GM18507 (cell line): ENCODE results near the gene IFNGR2.
A peak's percentile ranks its signal among the peaks of the same experiment; 100 is the strongest.
"Not testable (repeated sequence)": the region's sequence is repeated elsewhere in the genome, so short reads cannot be mapped to it uniquely, and the experiment has no call there.

ENCODE experiments used
- DNase-seq: peaks from one replicate; pipeline ENCODE4 v3.0.0; 2011; ENCODE audit warnings: low read depth; ENCODE audit not compliant: insufficient read length; ENCODE audit errors: extremely low spot score
- FAIRE-seq: peaks from 2 replicates; lab custom pipeline; 2011; peaks lifted over from hg19 to GRCh38; lab: Jason Lieb, UNC

The IFNGR2 gene

DNA sequence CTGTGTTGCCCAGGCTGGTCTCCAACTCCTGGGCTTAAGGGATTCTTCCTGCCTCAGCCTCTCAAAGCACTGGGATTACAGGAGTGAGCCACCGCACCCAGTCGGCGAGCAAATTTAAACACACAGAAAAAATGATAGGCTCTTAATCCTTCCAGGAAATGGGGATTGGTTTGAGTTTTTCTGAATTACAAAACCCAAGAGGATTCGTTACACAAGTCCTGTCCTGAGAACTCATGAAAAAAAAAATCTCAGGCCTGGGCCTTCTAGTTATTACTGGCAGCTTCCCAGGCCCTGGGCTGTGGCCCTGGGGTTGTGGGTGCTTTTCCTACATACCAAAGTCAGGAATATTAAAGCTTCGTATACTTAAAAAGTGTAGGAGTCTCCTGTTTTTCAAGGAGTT, 6.3 kb upstream of the IFNGR2 start:
- no peak for DNase-seq
- FAIRE-seq = no peak

DNA sequence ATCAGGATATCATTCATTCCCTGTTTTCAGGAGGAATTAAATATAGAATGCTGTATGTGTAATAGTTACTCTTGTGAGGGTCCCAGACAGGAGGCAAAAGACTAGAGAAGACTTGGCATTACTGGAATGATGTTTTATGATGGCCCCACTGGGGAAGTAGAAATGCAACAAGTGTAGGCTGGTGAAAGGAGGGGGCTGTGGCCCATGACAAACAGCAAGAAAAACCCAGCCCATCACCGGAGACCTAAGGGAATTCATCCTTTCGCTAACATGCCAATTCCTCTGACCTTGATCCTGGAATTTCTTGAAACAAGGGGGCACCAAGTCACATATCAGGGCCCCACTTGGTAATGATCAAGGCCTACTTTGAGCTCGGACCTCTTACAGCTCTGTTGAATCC, 5.5 kb upstream of the IFNGR2 start:
- DNase-seq (no peak), FAIRE-seq (no peak)

- FAIRE-seq = no peak
- no peak for DNase-seq
Measured at GRCh38 chr21:33398361-33398760, 4.9 kb upstream of the IFNGR2 start.

DNA sequence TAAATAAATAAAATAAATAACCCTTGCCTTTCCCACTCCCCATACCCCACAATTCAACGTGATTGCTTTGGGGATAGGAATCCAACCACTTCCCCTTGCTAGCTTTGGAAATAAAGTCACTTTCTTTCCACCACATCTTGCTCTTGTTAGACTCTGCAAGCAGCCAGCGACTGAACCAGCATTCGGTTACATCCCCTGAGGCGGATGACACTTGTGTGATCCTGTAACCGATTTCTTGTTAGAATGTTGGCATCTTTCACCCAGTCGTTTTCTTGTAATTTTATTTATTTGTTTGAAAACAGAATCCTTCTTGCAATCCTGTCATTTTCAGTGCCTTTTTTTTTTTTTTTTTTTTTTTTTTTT, 1.6 kb upstream of the IFNGR2 start:
- DNase-seq (no peak), FAIRE-seq (no peak)

DNA sequence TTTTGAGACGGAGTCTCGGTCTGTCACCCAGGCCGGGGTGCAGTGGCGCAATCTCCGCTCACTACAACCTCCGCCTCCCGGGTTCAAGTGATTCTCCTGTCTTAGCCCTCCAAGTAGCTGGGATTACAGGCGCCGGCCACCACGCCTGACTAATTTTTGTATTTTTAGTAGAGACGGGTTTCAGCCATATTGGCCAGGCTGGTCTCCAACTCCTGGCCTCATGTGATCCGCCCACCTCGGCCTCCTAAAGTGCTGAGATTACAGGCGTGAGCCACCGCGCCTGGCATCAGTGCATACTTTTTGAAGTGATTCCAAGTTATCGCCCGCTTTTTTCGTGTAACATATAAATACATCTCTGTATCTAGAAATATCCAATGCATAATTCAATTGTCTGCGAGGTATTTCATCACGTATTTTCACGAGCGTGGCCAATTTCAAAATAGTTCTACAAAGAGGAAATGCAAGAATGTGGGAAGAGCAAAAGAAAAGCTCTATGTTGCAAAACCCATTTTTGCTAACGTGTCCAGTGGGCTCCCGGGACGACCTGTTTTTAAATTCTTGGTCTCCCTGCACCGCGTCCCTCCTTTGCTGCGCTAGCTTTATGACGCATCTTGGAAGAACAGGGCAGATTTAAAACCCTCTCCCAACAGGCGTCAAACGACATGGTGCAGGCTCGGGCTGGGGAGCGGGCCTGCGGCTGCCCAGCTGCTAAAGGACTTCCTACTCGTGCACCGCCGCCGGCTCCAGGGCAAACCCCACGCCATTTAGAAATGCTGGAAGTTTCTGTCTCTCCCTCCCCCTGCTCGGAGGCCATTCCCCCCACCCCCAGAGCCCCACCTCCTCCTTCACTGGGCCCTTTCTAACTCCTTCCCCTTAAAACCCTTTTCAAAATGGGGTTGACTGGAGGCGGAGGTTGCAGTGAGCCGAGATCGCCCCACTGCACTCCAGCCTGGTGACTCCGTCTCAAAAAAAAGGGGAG, 923 bp upstream of the IFNGR2 start:
- DNase-seq = no peak
- FAIRE-seq = no peak

DNA sequence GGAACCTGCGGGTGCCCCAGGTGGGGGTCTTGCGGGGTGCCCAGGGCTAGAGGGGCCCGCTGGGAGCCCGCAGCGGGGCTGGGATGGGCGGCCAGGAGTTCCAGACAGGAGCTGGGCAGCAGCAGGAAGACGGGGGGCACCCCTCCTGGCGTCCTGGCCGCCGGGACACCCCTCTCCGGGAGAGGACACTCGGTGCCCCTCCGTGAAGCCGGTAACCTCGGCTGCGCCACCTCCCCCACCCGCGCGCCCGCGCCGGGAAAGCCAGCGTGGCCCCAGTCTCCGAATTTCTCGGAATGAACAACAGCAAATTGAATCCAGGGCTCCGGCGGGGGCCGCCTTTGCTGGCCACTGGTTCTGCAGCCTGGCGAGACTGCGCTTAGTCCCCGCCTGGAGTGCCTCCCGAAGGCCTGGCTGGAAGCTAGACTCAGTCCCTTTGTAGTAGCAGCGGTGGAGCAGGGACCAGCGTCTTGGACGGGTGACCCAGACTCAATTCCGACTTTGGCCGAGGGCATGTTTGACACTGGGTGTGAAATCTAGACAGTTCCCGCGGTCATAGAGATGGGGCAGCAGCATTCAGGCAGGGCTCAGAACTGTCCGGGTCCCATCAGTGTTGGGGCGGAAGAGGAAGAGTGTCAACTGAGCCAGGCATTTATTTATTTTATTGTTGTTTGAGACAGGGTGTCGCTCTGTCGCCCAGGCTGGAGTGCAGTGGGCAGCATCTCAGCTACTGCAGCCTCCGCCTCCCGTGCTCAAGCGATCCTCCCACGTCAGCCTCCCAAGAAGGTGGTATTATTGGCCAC, 773 bp downstream of the IFNGR2 start:
- FAIRE-seq (peak; percentile 76), DNase-seq (no peak)

GRCh38 chr21:33406493-33406892, 3.3 kb downstream of the IFNGR2 start:
- FAIRE-seq (no peak), DNase-seq (no peak)

DNA sequence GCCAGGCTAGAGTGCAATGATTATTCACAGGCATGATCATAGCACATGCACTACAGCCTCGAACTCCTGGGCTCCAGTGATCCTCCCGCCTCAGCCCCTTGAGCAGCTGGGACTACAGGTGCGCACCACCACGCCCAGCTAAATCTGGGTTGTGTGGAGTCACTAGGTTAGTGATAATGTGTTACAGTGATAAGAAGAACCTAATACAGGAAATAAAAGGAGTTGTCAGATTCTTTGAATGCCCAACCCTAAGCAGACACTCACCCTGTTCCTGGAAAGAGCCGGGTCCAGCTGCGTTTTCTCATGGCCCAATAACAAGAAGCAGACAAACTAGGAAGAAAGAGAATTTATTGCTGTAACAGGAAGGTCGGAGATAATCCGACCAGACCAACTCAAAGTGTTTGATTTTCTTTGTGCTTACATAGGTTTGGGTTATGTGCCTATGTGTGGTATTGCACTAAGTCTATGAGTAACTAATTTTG, 8.8 kb downstream of the IFNGR2 start:
- DNase-seq (no peak), FAIRE-seq (no peak)

DNA sequence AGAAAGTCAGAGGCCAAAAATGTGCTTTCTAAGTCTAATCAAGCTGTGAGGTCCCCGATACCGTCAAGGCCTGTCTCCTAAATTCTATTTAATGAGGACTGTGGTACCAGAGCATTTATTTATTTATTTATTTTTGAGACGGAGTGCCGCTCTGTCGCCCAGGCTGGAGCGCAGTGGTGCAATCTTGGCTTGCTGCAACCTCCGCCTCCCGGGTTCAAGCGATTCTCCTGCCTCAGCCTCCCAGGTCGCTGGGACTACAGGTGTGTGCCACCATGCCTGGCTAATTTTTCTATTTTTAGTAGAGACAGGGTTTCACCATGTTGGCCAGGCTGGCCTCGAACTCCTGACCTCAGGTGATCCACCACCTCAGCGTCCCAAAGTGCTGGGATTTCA, 9.2 kb downstream of the IFNGR2 start:
- DNase-seq, FAIRE-seq: not testable (repeated sequence)

GRCh38 chr21:33412832-33413519, 9.8 kb downstream of the IFNGR2 start:
- DNase-seq = peak; percentile 29
- FAIRE-seq = peak; percentile 84

- DNase-seq = no peak
- no peak for FAIRE-seq
Measured at GRCh38 chr21:33414068-33414467, 10.9 kb downstream of the IFNGR2 start.

DNA sequence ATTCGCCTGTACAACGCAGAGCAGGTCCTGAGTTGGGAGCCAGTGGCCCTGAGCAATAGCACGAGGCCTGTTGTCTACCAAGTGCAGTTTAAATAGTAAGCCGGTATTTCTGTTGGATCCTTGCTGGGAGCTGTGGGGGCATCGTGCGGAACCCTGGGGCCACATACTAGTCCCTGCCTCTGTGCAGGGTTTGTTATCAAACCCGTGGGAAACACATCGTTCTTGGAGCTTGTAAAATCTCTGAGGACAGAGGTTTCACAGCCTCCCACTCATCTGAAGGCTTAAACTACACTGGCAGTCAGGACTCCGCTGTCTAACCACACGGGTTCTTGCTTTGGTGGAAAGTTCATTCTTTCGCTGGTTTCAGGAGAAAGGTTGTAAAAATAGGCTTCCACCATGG, 11.7 kb downstream of the IFNGR2 start:
- no peak for DNase-seq

DNA sequence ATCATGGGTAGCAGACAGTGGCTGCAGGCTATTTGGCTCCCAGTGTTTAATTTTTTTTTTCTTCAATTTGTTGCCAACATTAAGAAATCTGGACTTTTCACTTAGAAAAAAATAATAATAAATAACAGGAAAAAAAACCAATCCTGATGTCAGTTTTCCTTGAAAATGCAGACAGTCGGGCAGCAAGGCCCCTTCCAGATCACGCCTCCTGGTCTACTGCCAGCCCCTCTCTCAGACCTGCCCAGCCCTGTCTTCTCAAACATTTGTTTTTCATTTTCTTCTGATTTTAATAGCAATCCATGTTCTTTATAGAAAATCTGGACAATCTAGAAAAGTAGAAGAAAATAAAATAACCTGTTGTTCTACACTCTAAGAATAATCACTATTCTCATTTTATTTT, 15.5 kb downstream of the IFNGR2 start:
- FAIRE-seq (no peak), DNase-seq (no peak)

More for the DNA sequence above, 11.7 kb downstream of the IFNGR2 start:
- FAIRE-seq = no peak

- FAIRE-seq (no peak), DNase-seq (no peak)
Measured at GRCh38 chr21:33419538-33420123, 16.4 kb downstream of the IFNGR2 start.

DNA sequence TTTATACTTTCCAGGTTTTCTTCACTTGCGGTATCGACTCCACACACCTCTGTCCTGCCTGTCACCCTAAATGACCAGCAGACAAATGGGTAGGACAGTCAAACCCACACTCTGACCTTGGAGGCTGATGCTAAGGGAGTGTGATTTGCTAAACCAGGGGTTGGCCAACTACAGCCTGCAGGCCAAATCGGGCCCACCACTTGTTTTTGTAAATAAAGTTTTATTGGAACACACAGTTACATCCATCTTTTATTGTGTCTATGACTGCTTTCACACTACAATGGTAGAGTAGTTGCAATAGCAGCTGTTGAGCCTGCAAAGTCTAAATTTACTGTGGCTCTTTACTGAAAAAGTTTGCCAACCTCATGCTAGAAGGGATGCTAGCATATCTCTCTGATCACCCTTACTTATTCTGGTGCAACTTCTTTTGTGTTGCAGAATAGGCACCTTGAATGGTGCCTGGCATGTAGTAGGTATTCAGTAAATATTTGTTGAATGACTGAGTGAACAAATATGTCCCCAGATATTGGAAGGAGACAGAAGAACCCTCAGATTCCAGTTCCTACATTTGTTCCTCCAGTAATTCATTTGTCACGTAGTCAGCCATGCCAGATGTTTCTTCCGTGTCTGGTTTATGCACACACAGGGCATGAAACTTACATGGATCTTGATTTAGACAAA, 18.6 kb downstream of the IFNGR2 start:
- DNase-seq = no peak
- no peak for FAIRE-seq

DNA sequence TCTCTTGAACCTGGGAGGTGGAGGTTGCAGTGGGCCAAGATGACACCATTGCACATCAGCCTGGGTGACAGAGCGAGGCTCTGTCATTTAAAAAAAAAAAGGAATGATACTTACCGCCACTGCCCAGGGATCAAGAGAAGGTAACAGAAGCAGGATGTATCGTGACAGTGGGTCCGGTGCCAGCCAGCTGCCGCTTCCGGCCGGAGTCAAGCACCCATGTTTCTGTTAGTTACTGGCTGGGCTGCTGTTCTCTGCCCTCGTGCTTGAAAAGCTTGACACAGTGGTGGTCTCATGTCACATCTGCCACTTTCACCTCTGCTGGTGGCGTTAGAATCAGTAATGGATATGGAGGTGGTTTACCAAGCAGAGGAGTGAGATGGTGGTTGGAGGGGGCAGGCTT, 21.0 kb downstream of the IFNGR2 start:
- no peak for FAIRE-seq
- DNase-seq = no peak

- FAIRE-seq (no peak), DNase-seq (no peak)
Measured at GRCh38 chr21:33425825-33426224, 22.6 kb downstream of the IFNGR2 start.

GRCh38 chr21:33427051-33427450, 23.8 kb downstream of the IFNGR2 start:
- FAIRE-seq (no peak), DNase-seq (no peak)

- DNase-seq (no peak), FAIRE-seq (no peak)
Measured at GRCh38 chr21:33428669-33429068, 25.5 kb downstream of the IFNGR2 start.
